K562 (cell line): ENCODE measurements around the gene CPED1. TPM values are rescaled to one million over a fixed set of nuclear protein-coding genes. Genes with fewer than 3 reads are reported as not detected.

Experiments used
- CBX8 ChIP-seq: fragments of 200-600 bp; sonication (generic); IDR thresholded peaks from 2 replicates; pipeline ENCODE4 v1.6.1; 2012; ENCODE audit warnings: borderline replicate concordance, mixed run types, low read depth, mild to moderate bottlenecking, moderate library complexity, mixed read lengths, low read length, control low read depth, inconsistent platforms; ENCODE audit not compliant: poor library complexity, severe bottlenecking; ENCODE audit errors: extremely low read depth
- CTBP1 ChIP-seq: fragments of 450-650 bp; IDR thresholded peaks from 2 replicates; pipeline ENCODE4 v1.6.1; 2016; ENCODE audit warnings: borderline replicate concordance
- ELF1 ChIP-seq: fragments of 200-800 bp; sonication (Bioruptor generic); IDR thresholded peaks from 2 replicates; pipeline ENCODE4 v1.6.1; 2016; ENCODE audit warnings: missing genetic modification characterization, missing compliant biosample characterization
- KLF10 ChIP-seq: fragments of 250-450 bp; sonication (Bioruptor Pico); IDR thresholded peaks from 2 replicates; pipeline ENCODE4 v1.6.1; 2021; ENCODE audit warnings: matching md5 sums
- MCM2 ChIP-seq: fragments of 450-650 bp; IDR thresholded peaks from 2 replicates; pipeline ENCODE4 v1.6.1; 2017; ENCODE audit warnings: low read depth, mild to moderate bottlenecking
- POLR2B ChIP-seq: fragments of 450-650 bp; IDR thresholded peaks from 2 replicates; pipeline ENCODE4 v1.6.1; 2018; ENCODE audit warnings: low read depth; ENCODE audit not compliant: partially characterized antibody
- PTBP1 ChIP-seq: fragments of 200-400 bp; formaldehyde crosslinking; IDR thresholded peaks from 2 replicates; pipeline ENCODE4 v1.6.1; 2017; ENCODE audit warnings: low read depth, low read length
- PYGO2 ChIP-seq: fragments of 450-650 bp; IDR thresholded peaks from 2 replicates; pipeline ENCODE4 v1.6.1; 2016; ENCODE audit warnings: mild to moderate bottlenecking, missing genetic modification characterization, moderate library complexity, missing compliant biosample characterization
- RCOR1 ChIP-seq, 2 experiments: IDR thresholded peaks; 2 replicates each; pipeline ENCODE4 v1.6.1; 2012; ENCODE audit warnings: low read depth in 2 of 2, low read length in 2 of 2, borderline replicate concordance in 1 of 2, improper control_type of control experiment in 1 of 2
- RHOXF2B ChIP-seq: fragments of 250-450 bp; sonication (Bioruptor Pico); conservative IDR thresholded peaks from 2 replicates; pipeline ENCODE4 v1.5.1; 2021
- SAFB ChIP-seq: fragments of 200-400 bp; formaldehyde crosslinking; IDR thresholded peaks from 2 replicates; pipeline ENCODE4 v1.6.1; 2017; ENCODE audit warnings: low read depth, low read length, borderline replicate concordance
- SMAD1 ChIP-seq: fragments of 150-350 bp; IDR thresholded peaks from 2 replicates; pipeline ENCODE4 v1.6.1; 2014; ENCODE audit warnings: low read length, low read depth; ENCODE audit not compliant: partially characterized antibody
- SMAD3 ChIP-seq: fragments of 450-650 bp; formaldehyde crosslinking; conservative IDR thresholded peaks from 2 replicates; pipeline ENCODE4 v1.4.0; 2020; ENCODE audit warnings: mild to moderate bottlenecking
- ZNF232 ChIP-seq: sonication (generic); formaldehyde crosslinking; IDR thresholded peaks from 2 replicates; pipeline ENCODE4 v1.8.0; 2022; ENCODE audit warnings: mild to moderate bottlenecking, missing genetic modification reagents
- ZNF589 ChIP-seq: fragments of 200-800 bp; sonication (Bioruptor generic); IDR thresholded peaks from 2 replicates; pipeline ENCODE4 v1.6.1; 2016; ENCODE audit warnings: low read depth, missing genetic modification characterization, missing compliant biosample characterization
- ZNF644 ChIP-seq: fragments of 200-800 bp; sonication (Bioruptor generic); IDR thresholded peaks from 2 replicates; pipeline ENCODE4 v1.6.1; 2016; ENCODE audit warnings: low read depth, missing genetic modification characterization, missing compliant biosample characterization
- polyA plus RNA-seq, 8 experiments: library from polyadenylated mRNA; depleted of rRNA in 4 of 8; stranded (reverse) in 5 of 8; unstranded in 3 of 8; fragments of >200 nt; fragmentation: Nextera tagmentation in 2 of 8; fragmentation: Illumina TruSeq in 1 of 8; extraction: Ambion mirVana in 2 of 8; extraction: Trizol in 1 of 8; gene quantifications; 2 replicates each; pipeline versions ENCODE4 v1.2.1 to v1.2.3, GENCODE V29; 2011 to 2014; ENCODE audit warnings: inconsistent platforms in 1 of 8, missing spikeins in 1 of 8
- total RNA-seq, 7 experiments: library from RNA; depleted of rRNA in 6 of 7; stranded (reverse); fragments of >200 nt in 6 of 7; fragmentation: Illumina TruSeq in 2 of 7; extraction: Trizol in 2 of 7; gene quantifications; 2 replicates each; pipeline versions ENCODE4 v1.2.1 to v1.2.3, GENCODE V29; 2011 to 2021; ENCODE audit warnings: low replicate concordance in 1 of 7
- TF ChIP-seq, protein P1 (sequence below), 2 experiments: fragments of 200-800 bp in 1 of 2; sonication (Bioruptor generic) in 1 of 2; sonication (generic) in 1 of 2; formaldehyde crosslinking in 1 of 2; IDR thresholded peaks in 1 of 2; conservative IDR thresholded peaks in 1 of 2; 2 replicates each; pipeline versions ENCODE4 v1.5.0 to v1.6.1; 2016 to 2020; ENCODE audit warnings: missing compliant biosample characterization in 1 of 2, missing genetic modification characterization in 1 of 2, missing genetic modification reagents in 1 of 2
- TF ChIP-seq, protein P2 (sequence below): fragments of 450-650 bp; IDR thresholded peaks from 2 replicates; pipeline ENCODE4 v1.6.1; 2017; ENCODE audit warnings: mild to moderate bottlenecking, moderate library complexity
- TF ChIP-seq, protein P3 (sequence below): sonication (generic); formaldehyde crosslinking; IDR thresholded peaks from 2 replicates; pipeline ENCODE4 v1.8.0; 2022; ENCODE audit warnings: mild to moderate bottlenecking, low read depth, missing genetic modification reagents
- TF ChIP-seq, protein P4 (sequence below): sonication (generic); formaldehyde crosslinking; IDR thresholded peaks from 2 replicates; pipeline ENCODE4 v1.8.0; 2022; ENCODE audit warnings: mild to moderate bottlenecking, missing genetic modification reagents
- TF ChIP-seq, protein P5 (sequence below): fragments of 250-450 bp; sonication (Bioruptor Pico); IDR thresholded peaks from 2 replicates; pipeline ENCODE4 v1.8.0; 2021; ENCODE audit warnings: mild to moderate bottlenecking, moderate library complexity

Gene CPED1
- total and polyA plus RNA-seq, 9 of the 15 experiments (the other 6 are each of a cell fraction or from before 2014, with no cell fraction given) = 195 to 393 (median 290) TPM

GRCh38 chr7:121081327-121081936, 92.9 kb downstream of the CPED1 start (continued):
- TF ChIP-seq, protein P1, sequence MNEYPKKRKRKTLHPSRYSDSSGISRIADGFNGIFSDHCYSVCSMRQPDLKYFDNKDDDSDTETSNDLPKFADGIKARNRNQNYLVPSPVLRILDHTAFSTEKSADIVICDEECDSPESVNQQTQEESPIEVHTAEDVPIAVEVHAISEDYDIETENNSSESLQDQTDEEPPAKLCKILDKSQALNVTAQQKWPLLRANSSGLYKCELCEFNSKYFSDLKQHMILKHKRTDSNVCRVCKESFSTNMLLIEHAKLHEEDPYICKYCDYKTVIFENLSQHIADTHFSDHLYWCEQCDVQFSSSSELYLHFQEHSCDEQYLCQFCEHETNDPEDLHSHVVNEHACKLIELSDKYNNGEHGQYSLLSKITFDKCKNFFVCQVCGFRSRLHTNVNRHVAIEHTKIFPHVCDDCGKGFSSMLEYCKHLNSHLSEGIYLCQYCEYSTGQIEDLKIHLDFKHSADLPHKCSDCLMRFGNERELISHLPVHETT (CRISPR knock-in tag; conservative IDR thresholded peaks at IDR 0.05 in 1 of 2, IDR thresholded peaks at IDR 0.05 in 1 of 2) = peak in 1 of 2 experiments; percentile 18; a peak in 1 of 4 replicates
- TF ChIP-seq RCOR1 (IDR thresholded peaks at IDR 0.05; ENCODE audit: borderline replicate concordance in 1 of 2, low read depth in 2 of 2, low read length in 2 of 2) (peak in 1 of 2 experiments; percentile 84; a peak in 2 of 4 replicates), RHOXF2B (no peak), CBX8 (no peak), POLR2B (peak; percentile 93), ELF1 (tag) (0 out of 2 replicates have a peak, but pooled peaks have one; percentile 37), SMAD3 (CRISPR knock-in tag) (no peak), ZNF589 (CRISPR knock-in tag) (no peak), MCM2 (no peak), ZNF232 (CRISPR knock-in tag) (no peak), ZNF644 (no peak), PTBP1 (no peak), KLF10 (CRISPR knock-in tag) (peak; percentile 90), PYGO2 (no peak), SMAD1 (no peak), SAFB (no peak), CTBP1 (no peak)
- TF ChIP-seq, protein P2, sequence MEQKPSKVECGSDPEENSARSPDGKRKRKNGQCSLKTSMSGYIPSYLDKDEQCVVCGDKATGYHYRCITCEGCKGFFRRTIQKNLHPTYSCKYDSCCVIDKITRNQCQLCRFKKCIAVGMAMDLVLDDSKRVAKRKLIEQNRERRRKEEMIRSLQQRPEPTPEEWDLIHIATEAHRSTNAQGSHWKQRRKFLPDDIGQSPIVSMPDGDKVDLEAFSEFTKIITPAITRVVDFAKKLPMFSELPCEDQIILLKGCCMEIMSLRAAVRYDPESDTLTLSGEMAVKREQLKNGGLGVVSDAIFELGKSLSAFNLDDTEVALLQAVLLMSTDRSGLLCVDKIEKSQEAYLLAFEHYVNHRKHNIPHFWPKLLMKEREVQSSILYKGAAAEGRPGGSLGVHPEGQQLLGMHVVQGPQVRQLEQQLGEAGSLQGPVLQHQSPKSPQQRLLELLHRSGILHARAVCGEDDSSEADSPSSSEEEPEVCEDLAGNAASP = no peak
- TF ChIP-seq, protein P3, sequence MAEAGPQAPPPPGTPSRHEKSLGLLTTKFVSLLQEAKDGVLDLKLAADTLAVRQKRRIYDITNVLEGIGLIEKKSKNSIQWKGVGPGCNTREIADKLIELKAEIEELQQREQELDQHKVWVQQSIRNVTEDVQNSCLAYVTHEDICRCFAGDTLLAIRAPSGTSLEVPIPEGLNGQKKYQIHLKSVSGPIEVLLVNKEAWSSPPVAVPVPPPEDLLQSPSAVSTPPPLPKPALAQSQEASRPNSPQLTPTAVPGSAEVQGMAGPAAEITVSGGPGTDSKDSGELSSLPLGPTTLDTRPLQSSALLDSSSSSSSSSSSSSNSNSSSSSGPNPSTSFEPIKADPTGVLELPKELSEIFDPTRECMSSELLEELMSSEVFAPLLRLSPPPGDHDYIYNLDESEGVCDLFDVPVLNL (CRISPR knock-in tag) = no peak
- TF ChIP-seq, protein P4, sequence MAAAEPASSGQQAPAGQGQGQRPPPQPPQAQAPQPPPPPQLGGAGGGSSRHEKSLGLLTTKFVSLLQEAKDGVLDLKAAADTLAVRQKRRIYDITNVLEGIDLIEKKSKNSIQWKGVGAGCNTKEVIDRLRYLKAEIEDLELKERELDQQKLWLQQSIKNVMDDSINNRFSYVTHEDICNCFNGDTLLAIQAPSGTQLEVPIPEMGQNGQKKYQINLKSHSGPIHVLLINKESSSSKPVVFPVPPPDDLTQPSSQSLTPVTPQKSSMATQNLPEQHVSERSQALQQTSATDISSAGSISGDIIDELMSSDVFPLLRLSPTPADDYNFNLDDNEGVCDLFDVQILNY (CRISPR knock-in tag) = no peak
- TF ChIP-seq, protein P5, sequence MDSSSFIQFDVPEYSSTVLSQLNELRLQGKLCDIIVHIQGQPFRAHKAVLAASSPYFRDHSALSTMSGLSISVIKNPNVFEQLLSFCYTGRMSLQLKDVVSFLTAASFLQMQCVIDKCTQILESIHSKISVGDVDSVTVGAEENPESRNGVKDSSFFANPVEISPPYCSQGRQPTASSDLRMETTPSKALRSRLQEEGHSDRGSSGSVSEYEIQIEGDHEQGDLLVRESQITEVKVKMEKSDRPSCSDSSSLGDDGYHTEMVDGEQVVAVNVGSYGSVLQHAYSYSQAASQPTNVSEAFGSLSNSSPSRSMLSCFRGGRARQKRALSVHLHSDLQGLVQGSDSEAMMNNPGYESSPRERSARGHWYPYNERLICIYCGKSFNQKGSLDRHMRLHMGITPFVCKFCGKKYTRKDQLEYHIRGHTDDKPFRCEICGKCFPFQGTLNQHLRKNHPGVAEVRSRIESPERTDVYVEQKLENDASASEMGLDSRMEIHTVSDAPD (CRISPR knock-in tag) = no peak
